Endothelial cell of umbilical vein (primary cell): ENCODE measurements around the gene WDPCP.

ENCODE experiments used
- EZH2 ChIP-seq: IDR thresholded peaks from 2 replicates; pipeline ENCODE4 v1.6.1; 2012; ENCODE audit warnings: borderline replicate concordance, low read depth, mild to moderate bottlenecking, moderate library complexity, low read length, inconsistent platforms; ENCODE audit not compliant: severe bottlenecking
- FOS ChIP-seq: IDR thresholded peaks from 2 replicates; pipeline ENCODE4 v1.6.1; 2011; ENCODE audit warnings: mild to moderate bottlenecking, low read length, moderate library complexity, borderline replicate concordance; ENCODE audit not compliant: insufficient read depth
- GATA2 ChIP-seq: IDR thresholded peaks from 2 replicates; pipeline ENCODE4 v1.7.0; 2011; ENCODE audit warnings: low read depth, mild to moderate bottlenecking, moderate library complexity, mixed read lengths, low read length; ENCODE audit not compliant: insufficient read length, insufficient read depth
- JUN ChIP-seq: IDR thresholded peaks from 2 replicates; pipeline ENCODE4 v1.6.1; 2011; ENCODE audit warnings: borderline replicate concordance, low read depth; ENCODE audit not compliant: insufficient read length, insufficient read depth
- MYC ChIP-seq: IDR thresholded peaks from one replicate; pipeline ENCODE4 v1.6.1; 2011; ENCODE audit warnings: mild to moderate bottlenecking, low read depth, low read length
- POLR2A ChIP-seq: IDR thresholded peaks from 2 replicates; pipeline ENCODE4 v1.6.1; 2012; ENCODE audit warnings: low read depth, mild to moderate bottlenecking, control low read depth, low read length
- POLR2AphosphoS5 ChIP-seq: IDR thresholded peaks from 2 replicates; pipeline ENCODE4 v1.6.1; 2012; ENCODE audit warnings: low read depth, mild to moderate bottlenecking, control low read depth, low read length, moderate library complexity; ENCODE audit not compliant: insufficient read depth
- TF ChIP-seq, protein P1 (sequence below), 2 donors: IDR thresholded peaks; 1 replicate in 1 of 2; 2 replicates in 1 of 2; pipeline ENCODE4 v1.5.1; 2011; ENCODE audit warnings: low read length in 2 of 2, mild to moderate bottlenecking in 2 of 2, moderate library complexity in 2 of 2, control low read depth in 1 of 2, inconsistent platforms in 1 of 2, low read depth in 1 of 2; ENCODE audit not compliant: insufficient read depth in 1 of 2; ENCODE audit errors: extremely low read depth in 1 of 2
- TF ChIP-seq, protein P2 (sequence below): IDR thresholded peaks from 2 replicates; pipeline ENCODE4 v1.6.1; 2011; ENCODE audit not compliant: insufficient read depth, insufficient read length

DNA sequence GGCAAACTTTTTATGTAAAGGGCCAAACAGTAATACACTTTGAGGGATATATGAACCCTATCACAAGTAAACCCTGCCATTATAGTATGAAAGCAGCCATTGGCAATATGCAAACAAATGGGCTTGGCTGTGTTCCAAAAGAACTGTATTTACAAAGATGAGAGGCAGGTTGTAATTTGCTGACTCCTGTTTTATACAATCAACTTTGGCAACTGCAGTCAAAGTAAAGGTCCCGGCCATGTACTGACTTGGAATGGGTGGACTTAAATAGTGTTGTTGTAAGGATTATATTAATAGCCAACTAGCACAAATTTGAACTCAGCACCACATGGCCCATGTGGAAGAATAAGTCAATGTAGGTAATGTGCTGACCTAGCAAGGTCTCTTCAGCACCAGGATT is 223.4 kb downstream of the WDPCP start:
- TF ChIP-seq, protein P1, sequence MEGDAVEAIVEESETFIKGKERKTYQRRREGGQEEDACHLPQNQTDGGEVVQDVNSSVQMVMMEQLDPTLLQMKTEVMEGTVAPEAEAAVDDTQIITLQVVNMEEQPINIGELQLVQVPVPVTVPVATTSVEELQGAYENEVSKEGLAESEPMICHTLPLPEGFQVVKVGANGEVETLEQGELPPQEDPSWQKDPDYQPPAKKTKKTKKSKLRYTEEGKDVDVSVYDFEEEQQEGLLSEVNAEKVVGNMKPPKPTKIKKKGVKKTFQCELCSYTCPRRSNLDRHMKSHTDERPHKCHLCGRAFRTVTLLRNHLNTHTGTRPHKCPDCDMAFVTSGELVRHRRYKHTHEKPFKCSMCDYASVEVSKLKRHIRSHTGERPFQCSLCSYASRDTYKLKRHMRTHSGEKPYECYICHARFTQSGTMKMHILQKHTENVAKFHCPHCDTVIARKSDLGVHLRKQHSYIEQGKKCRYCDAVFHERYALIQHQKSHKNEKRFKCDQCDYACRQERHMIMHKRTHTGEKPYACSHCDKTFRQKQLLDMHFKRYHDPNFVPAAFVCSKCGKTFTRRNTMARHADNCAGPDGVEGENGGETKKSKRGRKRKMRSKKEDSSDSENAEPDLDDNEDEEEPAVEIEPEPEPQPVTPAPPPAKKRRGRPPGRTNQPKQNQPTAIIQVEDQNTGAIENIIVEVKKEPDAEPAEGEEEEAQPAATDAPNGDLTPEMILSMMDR (IDR thresholded peaks at IDR 0.05; ENCODE audit: extremely low read depth in 1 of 2, insufficient read depth in 1 of 2, low read depth in 1 of 2, low read length in 2 of 2), result no peak
- TF ChIP-seq POLR2A (no peak), JUN (no peak), POLR2AphosphoS5 (no peak), EZH2 (no peak), MYC (no peak), FOS (no peak), GATA2 (no peak)
- TF ChIP-seq, protein P2, sequence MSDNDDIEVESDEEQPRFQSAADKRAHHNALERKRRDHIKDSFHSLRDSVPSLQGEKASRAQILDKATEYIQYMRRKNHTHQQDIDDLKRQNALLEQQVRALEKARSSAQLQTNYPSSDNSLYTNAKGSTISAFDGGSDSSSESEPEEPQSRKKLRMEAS, result no peak
